CD4-positive, alpha-beta T cell treated with Interleukin-12 subunit alpha and Interleukin-12 subunit beta, for 1 hour (primary cell): Measurements from ENCODE around the gene FBXO40.

Source experiments
- DNase-seq: peaks from one replicate; pipeline ENCODE4 v3.0.0-alpha.2; 2020

The FBXO40 gene

GRCh38 chr3:121665488-121665887, 72.3 kb downstream of the FBXO40 start:
- DNase-seq: no peak

GRCh38 chr3:121667333-121667732, 74.2 kb downstream of the FBXO40 start:
- no peak for DNase-seq

- no peak for DNase-seq
Measured at GRCh38 chr3:121670676-121671075, 77.5 kb downstream of the FBXO40 start.

GRCh38 chr3:121677141-121677540, 84.0 kb downstream of the FBXO40 start:
- DNase-seq: no peak
